Endothelial cell of umbilical vein (primary cell): Measurements from ENCODE around the gene PCGF1. TPM values are rescaled to one million over a fixed set of nuclear protein-coding genes. Genes with fewer than 3 reads are reported as not detected.

Experiments
- BruUV-seq: library from RNA; stranded (reverse); fragments of 400-500 nt; replicated peaks from 2 replicates; lab custom pipeline; 2021; lab: Mats Ljungman, UMichigan
- CTCF ChIA-PET: fragments of 300-600, 350-600 bp; sonication (Branson Sonifier 250); formaldehyde crosslinking; loops from one replicate; lab custom pipeline; 2021; ENCODE audit warnings: antibody characterized with exemption, inconsistent platforms; lab: Charles Lee
- POLR2A ChIA-PET: fragments of 300-600, 350-600 bp; sonication (Branson Sonifier 250); formaldehyde crosslinking; loops from one replicate; lab custom pipeline; 2021; ENCODE audit warnings: antibody characterized with exemption, inconsistent platforms; lab: Charles Lee
- DNase-seq: peaks from one replicate; pipeline ENCODE4 v3.0.0-alpha.2; 2011; ENCODE audit warnings: low read depth, low spot score
- FAIRE-seq: peaks from 2 replicates; lab custom pipeline; 2011; peaks lifted over from hg19 to GRCh38; lab: Jason Lieb, UNC
- H2AFZ ChIP-seq: 2 replicates; pipeline ENCODE4 v1.6.0; 2012; ENCODE audit warnings: low read depth, low read length, control low read depth, inconsistent platforms
- H3K27ac ChIP-seq: 2 replicates; pipeline ENCODE4 v1.5.1; 2011; ENCODE audit warnings: low read depth, mild to moderate bottlenecking, control low read depth, low read length, moderate library complexity; ENCODE audit not compliant: insufficient read depth
- H3K27me3 ChIP-seq, 2 experiments: 2 replicates each; pipeline versions ENCODE4 v1.6.0 to v1.6.1; 2011; ENCODE audit warnings: low read length in 2 of 2, mixed read lengths in 1 of 2; ENCODE audit not compliant: control insufficient read depth in 2 of 2, insufficient read depth in 2 of 2
- H3K36me3 ChIP-seq, 2 experiments: 2 replicates in 1 of 2; 3 replicates in 1 of 2; pipeline ENCODE4 v1.5.1; 2011; ENCODE audit warnings: low read length in 2 of 2, mild to moderate bottlenecking in 1 of 2, moderate library complexity in 1 of 2; ENCODE audit not compliant: control insufficient read depth in 2 of 2, insufficient read depth in 2 of 2; ENCODE audit errors: extremely low read depth in 1 of 2
- H3K4me1 ChIP-seq: 3 replicates; pipeline ENCODE4 v1.5.1; 2011; ENCODE audit warnings: mild to moderate bottlenecking, low read length; ENCODE audit not compliant: control insufficient read depth, insufficient read depth; ENCODE audit errors: extremely low read depth
- H3K4me2 ChIP-seq: 2 replicates; pipeline ENCODE4 v1.6.1; 2011; ENCODE audit warnings: low read length, control low read depth, mixed read lengths; ENCODE audit not compliant: insufficient read depth
- H3K4me3 ChIP-seq, 3 experiments: fragments of 200-600 bp in 1 of 3; sonication (generic), shearing (Covaris generic) in 1 of 3; replicated peaks in 1 of 3; 2 replicates each; pipeline ENCODE4 v1.5.1; 2011 to 2016; ENCODE audit warnings: control low read depth in 3 of 3, low read length in 3 of 3, mild to moderate bottlenecking in 2 of 3, inconsistent platforms in 1 of 3, low read depth in 1 of 3, moderate library complexity in 1 of 3; ENCODE audit not compliant: insufficient read depth in 1 of 3
- H3K79me2 ChIP-seq: 2 replicates; pipeline ENCODE4 v1.6.0; 2012; ENCODE audit warnings: low read length, inconsistent platforms; ENCODE audit not compliant: control insufficient read depth, insufficient read depth
- H3K9ac ChIP-seq: replicated peaks from 2 replicates; pipeline ENCODE3; 2011; ENCODE audit warnings: low read length, control low read depth; ENCODE audit not compliant: insufficient read depth; ENCODE audit errors: extremely low read depth
- H3K9me1 ChIP-seq: replicated peaks from 3 replicates; pipeline ENCODE4 v1.6.0; 2011; ENCODE audit warnings: mild to moderate bottlenecking, low read length; ENCODE audit not compliant: control insufficient read depth, insufficient read depth; ENCODE audit errors: extremely low read depth
- H3K9me3 ChIP-seq: replicated peaks from 2 replicates; pipeline ENCODE4 v1.5.1; 2012; ENCODE audit warnings: low read length, inconsistent platforms; ENCODE audit not compliant: control insufficient read depth, insufficient read depth
- H4K20me1 ChIP-seq: replicated peaks from 2 replicates; pipeline ENCODE3; 2011; ENCODE audit warnings: mild to moderate bottlenecking, low read length; ENCODE audit not compliant: control insufficient read depth, insufficient read depth; ENCODE audit errors: extremely low read depth
- EZH2 ChIP-seq: IDR thresholded peaks from 2 replicates; pipeline ENCODE4 v1.6.1; 2012; ENCODE audit warnings: borderline replicate concordance, low read depth, mild to moderate bottlenecking, moderate library complexity, low read length, inconsistent platforms; ENCODE audit not compliant: severe bottlenecking
- FOS ChIP-seq: IDR thresholded peaks from 2 replicates; pipeline ENCODE4 v1.6.1; 2011; ENCODE audit warnings: mild to moderate bottlenecking, low read length, moderate library complexity, borderline replicate concordance; ENCODE audit not compliant: insufficient read depth
- GATA2 ChIP-seq: IDR thresholded peaks from 2 replicates; pipeline ENCODE4 v1.7.0; 2011; ENCODE audit warnings: low read depth, mild to moderate bottlenecking, moderate library complexity, mixed read lengths, low read length; ENCODE audit not compliant: insufficient read length, insufficient read depth
- JUN ChIP-seq: IDR thresholded peaks from 2 replicates; pipeline ENCODE4 v1.6.1; 2011; ENCODE audit warnings: borderline replicate concordance, low read depth; ENCODE audit not compliant: insufficient read length, insufficient read depth
- MYC ChIP-seq: IDR thresholded peaks from one replicate; pipeline ENCODE4 v1.6.1; 2011; ENCODE audit warnings: mild to moderate bottlenecking, low read depth, low read length
- POLR2A ChIP-seq: IDR thresholded peaks from 2 replicates; pipeline ENCODE4 v1.6.1; 2012; ENCODE audit warnings: low read depth, mild to moderate bottlenecking, control low read depth, low read length
- POLR2AphosphoS5 ChIP-seq: IDR thresholded peaks from 2 replicates; pipeline ENCODE4 v1.6.1; 2012; ENCODE audit warnings: low read depth, mild to moderate bottlenecking, control low read depth, low read length, moderate library complexity; ENCODE audit not compliant: insufficient read depth
- dilution Hi-C: fragments of 300-500 bp; cut with MboI; formaldehyde crosslinking; loops from one replicate; pipeline ENCODE4 v1.15.0; 2019; ENCODE audit warnings: low sequenced_read_pairs; ENCODE audit not compliant: extremely low pct_ligation_motif_present
- intact Hi-C: fragments of 100-400 bp; cut with micrococcal nuclease; formaldehyde crosslinking; loops from one replicate; pipeline ENCODE4 v1.10.0; 2022
- polyA plus RNA-seq, 4 experiments: library from polyadenylated mRNA; depleted of rRNA in 3 of 4; stranded (reverse) in 3 of 4; unstranded in 1 of 4; fragments of >200 nt; gene quantifications; 2 replicates each; pipeline versions ENCODE4 v1.2.1 to v1.2.3, GENCODE V29; 2011 to 2012; ENCODE audit warnings: missing spikeins in 1 of 4
- total RNA-seq: library from RNA; stranded (reverse); gene quantifications from 2 replicates; pipeline ENCODE4 v1.2.3, GENCODE V29; 2021
- TF ChIP-seq, protein P1 (sequence below): IDR thresholded peaks from 2 replicates; pipeline ENCODE4 v1.6.1; 2011; ENCODE audit not compliant: insufficient read depth, insufficient read length
- TF ChIP-seq, protein P2 (sequence below), 2 donors: IDR thresholded peaks; 1 replicate in 1 of 2; 2 replicates in 1 of 2; pipeline ENCODE4 v1.5.1; 2011; ENCODE audit warnings: low read length in 2 of 2, mild to moderate bottlenecking in 2 of 2, moderate library complexity in 2 of 2, control low read depth in 1 of 2, inconsistent platforms in 1 of 2, low read depth in 1 of 2; ENCODE audit not compliant: insufficient read depth in 1 of 2; ENCODE audit errors: extremely low read depth in 1 of 2

The PCGF1 gene
- total and polyA plus RNA-seq, 2 donors (not counting 3 experiments of a cell fraction or from before 2014, with no cell fraction given): 17.4 to 19.2 TPM

DNA sequence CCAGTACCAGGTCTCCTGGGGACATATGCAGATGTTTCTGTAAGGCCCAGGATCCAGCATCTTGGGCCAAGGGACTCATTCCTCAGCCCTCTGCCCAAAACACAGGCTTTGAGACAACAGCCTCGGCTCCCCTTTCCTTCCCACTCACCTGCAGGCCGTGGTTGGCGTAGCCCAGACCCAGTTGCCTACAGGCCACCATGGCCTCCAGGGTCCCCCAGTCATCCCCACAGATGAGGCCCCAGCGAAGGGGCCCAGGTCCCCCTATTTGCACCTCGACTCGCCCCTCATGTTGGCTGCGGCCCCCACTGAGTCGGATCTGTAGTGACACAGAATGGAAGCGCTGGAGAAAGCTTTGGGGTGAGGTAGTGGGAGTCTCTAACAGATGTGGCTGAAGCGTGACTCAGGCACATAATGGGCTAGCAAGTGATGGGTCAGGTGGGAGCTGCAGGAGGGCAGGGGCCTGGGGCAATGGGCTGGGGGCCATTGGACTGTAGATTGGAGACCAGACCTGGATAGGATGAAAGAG is 28.0 kb upstream of the PCGF1 start:
- TF ChIP-seq POLR2AphosphoS5 (no peak), JUN (no peak), FOS (no peak), POLR2A (no peak), MYC (no peak), EZH2 (no peak), GATA2 (no peak)
- TF ChIP-seq, protein P1, sequence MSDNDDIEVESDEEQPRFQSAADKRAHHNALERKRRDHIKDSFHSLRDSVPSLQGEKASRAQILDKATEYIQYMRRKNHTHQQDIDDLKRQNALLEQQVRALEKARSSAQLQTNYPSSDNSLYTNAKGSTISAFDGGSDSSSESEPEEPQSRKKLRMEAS: no peak
- TF ChIP-seq, protein P2, sequence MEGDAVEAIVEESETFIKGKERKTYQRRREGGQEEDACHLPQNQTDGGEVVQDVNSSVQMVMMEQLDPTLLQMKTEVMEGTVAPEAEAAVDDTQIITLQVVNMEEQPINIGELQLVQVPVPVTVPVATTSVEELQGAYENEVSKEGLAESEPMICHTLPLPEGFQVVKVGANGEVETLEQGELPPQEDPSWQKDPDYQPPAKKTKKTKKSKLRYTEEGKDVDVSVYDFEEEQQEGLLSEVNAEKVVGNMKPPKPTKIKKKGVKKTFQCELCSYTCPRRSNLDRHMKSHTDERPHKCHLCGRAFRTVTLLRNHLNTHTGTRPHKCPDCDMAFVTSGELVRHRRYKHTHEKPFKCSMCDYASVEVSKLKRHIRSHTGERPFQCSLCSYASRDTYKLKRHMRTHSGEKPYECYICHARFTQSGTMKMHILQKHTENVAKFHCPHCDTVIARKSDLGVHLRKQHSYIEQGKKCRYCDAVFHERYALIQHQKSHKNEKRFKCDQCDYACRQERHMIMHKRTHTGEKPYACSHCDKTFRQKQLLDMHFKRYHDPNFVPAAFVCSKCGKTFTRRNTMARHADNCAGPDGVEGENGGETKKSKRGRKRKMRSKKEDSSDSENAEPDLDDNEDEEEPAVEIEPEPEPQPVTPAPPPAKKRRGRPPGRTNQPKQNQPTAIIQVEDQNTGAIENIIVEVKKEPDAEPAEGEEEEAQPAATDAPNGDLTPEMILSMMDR (IDR thresholded peaks at IDR 0.05; ENCODE audit: extremely low read depth in 1 of 2, insufficient read depth in 1 of 2, low read depth in 1 of 2, low read length in 2 of 2): no peak
- DNase-seq (no peak), FAIRE-seq (no peak)
- Histone ChIP-seq H2AFZ (no peak overlapping the region), H3K4me3 (no peak overlapping the region), H4K20me1 (no peaks in the 10 kb centered on the region), H3K4me2 (no peak overlapping the region), H3K4me1 (peaks cover 9% of the 10 kb centered on the region), H3K79me2 (no peaks in the 10 kb centered on the region), H3K27ac (no peak overlapping the region), H3K9me3 (no peaks in the 10 kb centered on the region), H3K9me1 (no peaks in the 10 kb centered on the region), H3K27me3 (peaks cover 11 to 13% of the 10 kb centered on the region in 2 experiments), H3K36me3 (peaks cover 0 to 10% of the 10 kb centered on the region in 2 experiments), H3K9ac (no peak overlapping the region)
- POLR2A ChIA-PET: no interaction called here
- no TSS peak for BruUV-seq
- CTCF ChIA-PET: no interaction called here
- intact Hi-C loops (no loop called here), dilution Hi-C loops (no loop called here)
